K562 (cell line): Measurements from ENCODE around the gene CST5. TPM values are rescaled to one million over a fixed set of nuclear protein-coding genes. Genes with fewer than 3 reads are reported as not detected.

Experiments
- ATAC-seq: fragments of 200-7000 bp; cut with Tn5 transposase; 3 replicates; pipeline ENCODE4 v1.9.1; 2020; ENCODE audit warnings: moderate library complexity
- BruUV-seq: library from RNA; stranded (reverse); fragments of 400-500 nt; replicated peaks from 2 replicates; lab custom pipeline; 2021; lab: Mats Ljungman, UMichigan
- CTCF ChIA-PET: fragments of 300-600 bp; formaldehyde crosslinking; extraction: SDS; loops from one replicate; lab custom pipeline; 2021; ENCODE audit warnings: low intra/inter-chr PET ratio; lab: Yijun Ruan, JAX
- POLR2A ChIA-PET: fragments of 300-600, 350-650 bp; sonication (Branson Sonifier 250); formaldehyde crosslinking; extraction: SDS; loops from one replicate; lab custom pipeline; 2021; ENCODE audit warnings: antibody characterized with exemption, inconsistent platforms; lab: Yijun Ruan, JAX
- DNase-seq, 4 experiments: peaks; one replicate each; pipeline versions ENCODE4 v3.0.0 to v3.0.0-alpha.2; 2011 to 2018; ENCODE audit warnings: low spot score in 3 of 4, mixed read lengths in 3 of 4; ENCODE audit errors: extremely low read depth in 1 of 4
- FAIRE-seq: peaks from 2 replicates; lab custom pipeline; 2011; peaks lifted over from hg19 to GRCh38; lab: Jason Lieb, UNC
- H2AFZ ChIP-seq: 2 replicates; pipeline ENCODE4 v1.6.0; 2011; ENCODE audit warnings: low read depth, low read length, control low read depth, inconsistent platforms
- H3K27ac ChIP-seq: fragments of 200-600 bp; 3 replicates; pipeline ENCODE4 v1.8.0; 2011; ENCODE audit warnings: low read depth, mild to moderate bottlenecking, control low read depth, inconsistent platforms, low read length, moderate library complexity, mixed read lengths; ENCODE audit errors: extremely low read depth
- H3K27me3 ChIP-seq, 2 experiments: fragments of 300-600 bp in 1 of 2; 2 replicates in 1 of 2; 3 replicates in 1 of 2; pipeline versions ENCODE4 v1.6.0 to v1.8.0; 2011; ENCODE audit warnings: inconsistent platforms in 2 of 2, low read length in 2 of 2, mild to moderate bottlenecking in 1 of 2, mixed read lengths in 1 of 2, moderate library complexity in 1 of 2; ENCODE audit not compliant: control insufficient read depth in 2 of 2, insufficient read depth in 2 of 2
- H3K36me3 ChIP-seq: fragments of 300-600 bp; 3 replicates; pipeline ENCODE4 v1.8.0; 2011; ENCODE audit warnings: mild to moderate bottlenecking, low read length, inconsistent platforms; ENCODE audit not compliant: control insufficient read depth, insufficient read depth
- H3K4me1 ChIP-seq, 2 experiments: fragments of 200-600 bp in 1 of 2; replicated peaks in 1 of 2; 2 replicates in 1 of 2; 3 replicates in 1 of 2; pipeline versions ENCODE4 v1.5.1 to v1.8.0; 2011; ENCODE audit warnings: inconsistent platforms in 2 of 2, low read length in 2 of 2, mild to moderate bottlenecking in 1 of 2, mixed read lengths in 1 of 2, moderate library complexity in 1 of 2; ENCODE audit not compliant: control insufficient read depth in 2 of 2, insufficient read depth in 2 of 2
- H3K4me2 ChIP-seq: 2 replicates; pipeline ENCODE4 v1.6.1; 2011; ENCODE audit warnings: low read length, control low read depth, inconsistent platforms, mixed read lengths; ENCODE audit not compliant: insufficient read depth
- H3K4me3 ChIP-seq: fragments of 200-600 bp; sonication (generic), shearing (Covaris generic); 2 replicates; pipeline ENCODE4 v1.5.1; 2016; ENCODE audit warnings: control low read depth, inconsistent platforms
- H3K79me2 ChIP-seq: fragments of 200-600 bp; 3 replicates; pipeline ENCODE4 v1.8.0; 2011; ENCODE audit warnings: low read length, inconsistent platforms; ENCODE audit not compliant: control insufficient read depth, insufficient read depth
- H3K9ac ChIP-seq, 2 experiments: 2 replicates each; pipeline versions ENCODE4 v1.6.0 to v1.6.1; 2011; ENCODE audit warnings: low read depth in 2 of 2, low read length in 2 of 2, control low read depth in 1 of 2, inconsistent platforms in 1 of 2, mild to moderate bottlenecking in 1 of 2, mixed read lengths in 1 of 2; ENCODE audit not compliant: insufficient read depth in 1 of 2
- H3K9me1 ChIP-seq: one replicate; pipeline ENCODE4 v1.6.0; 2011; ENCODE audit warnings: inconsistent platforms, mild to moderate bottlenecking, low read length, moderate library complexity; ENCODE audit not compliant: control insufficient read depth, insufficient read depth
- H3K9me3 ChIP-seq: replicated peaks from 2 replicates; pipeline ENCODE4 v1.5.1; 2011; ENCODE audit warnings: low read depth, low read length, inconsistent platforms; ENCODE audit not compliant: control insufficient read depth, insufficient read depth
- H4K20me1 ChIP-seq: replicated peaks from 2 replicates; pipeline ENCODE4 v1.6.1; 2011; ENCODE audit warnings: low read length, inconsistent platforms, mixed read lengths; ENCODE audit not compliant: control insufficient read depth, insufficient read depth
- BCOR ChIP-seq: fragments of 450-650 bp; IDR thresholded peaks from 2 replicates; pipeline ENCODE4 v1.6.1; 2016
- ELF4 ChIP-seq: fragments of 450-650 bp; formaldehyde crosslinking; IDR thresholded peaks from 2 replicates; pipeline ENCODE4 v1.4.0; 2022; ENCODE audit warnings: missing genetic modification characterization
- EP400 ChIP-seq: fragments of 450-650 bp; IDR thresholded peaks from 2 replicates; pipeline ENCODE4 v1.6.1; 2017; ENCODE audit warnings: antibody characterized with exemption, mild to moderate bottlenecking, moderate library complexity
- EZH2 ChIP-seq: IDR thresholded peaks from 2 replicates; pipeline ENCODE4 v1.6.1; 2012; ENCODE audit warnings: low read depth, mild to moderate bottlenecking, inconsistent platforms, low read length, borderline replicate concordance
- GABPA ChIP-seq: fragments of 200-800 bp; sonication (Bioruptor generic); conservative IDR thresholded peaks from 2 replicates; pipeline ENCODE4 v1.6.1; 2016; ENCODE audit warnings: low read depth, missing genetic modification characterization, missing compliant biosample characterization
- IFI16 ChIP-seq: fragments of 250-450 bp; sonication (Bioruptor Pico); IDR thresholded peaks from 2 replicates; pipeline ENCODE4 v2.1.2; 2022; ENCODE audit warnings: mild to moderate bottlenecking, inconsistent platforms
- KLF13 ChIP-seq: fragments of 450-650 bp; IDR thresholded peaks from 2 replicates; pipeline ENCODE4 v1.6.1; 2016; ENCODE audit warnings: missing genetic modification characterization, low read depth, mild to moderate bottlenecking, missing compliant biosample characterization, moderate library complexity, borderline replicate concordance
- MAFG ChIP-seq: fragments of 450-650 bp; conservative IDR thresholded peaks from 2 replicates; pipeline ENCODE4 v1.6.1; 2016; ENCODE audit warnings: missing genetic modification characterization, missing compliant biosample characterization
- NCOA6 ChIP-seq: fragments of 450-650 bp; IDR thresholded peaks from 2 replicates; pipeline ENCODE4 v1.6.1; 2017; ENCODE audit warnings: mild to moderate bottlenecking
- SMARCE1 ChIP-seq: fragments of 450-650 bp; IDR thresholded peaks from 2 replicates; pipeline ENCODE4 v1.7.1; 2016; ENCODE audit warnings: mild to moderate bottlenecking
- WHSC1 ChIP-seq: IDR thresholded peaks from one replicate; pipeline ENCODE4 v1.6.1; 2012; ENCODE audit warnings: low read length, control low read depth, inconsistent platforms
- WGBS: fragments of 100-300 bp; shearing (Covaris generic); methylation state at CpG from one replicate; pipeline ENCODE4 v1.1.6; 2016; ENCODE audit warnings: low coverage, mixed read lengths; ENCODE audit not compliant: insufficient coverage; ENCODE audit errors: missing lambda C conversion rate; 5-methylcytosine and 5-hydroxymethylcytosine counted together
- in situ Hi-C: fragments of 300-500 bp; cut with MboI; formaldehyde crosslinking; loops from 4 replicates; pipeline ENCODE4 v1.15.0; 2018; ENCODE audit warnings: inconsistent platforms, mixed read lengths
- intact Hi-C: fragments of 100-400 bp; cut with micrococcal nuclease; formaldehyde crosslinking; loops from 2 replicates; pipeline ENCODE4 v1.14.2; 2022
- polyA plus RNA-seq, 8 experiments: library from polyadenylated mRNA; depleted of rRNA in 4 of 8; stranded (reverse) in 5 of 8; unstranded in 3 of 8; fragments of >200 nt; fragmentation: Nextera tagmentation in 2 of 8; fragmentation: Illumina TruSeq in 1 of 8; extraction: Ambion mirVana in 2 of 8; extraction: Trizol in 1 of 8; gene quantifications; 2 replicates each; pipeline versions ENCODE4 v1.2.1 to v1.2.3, GENCODE V29; 2011 to 2014; ENCODE audit warnings: inconsistent platforms in 1 of 8, missing spikeins in 1 of 8
- total RNA-seq, 7 experiments: library from RNA; depleted of rRNA in 6 of 7; stranded (reverse); fragments of >200 nt in 6 of 7; fragmentation: Illumina TruSeq in 2 of 7; extraction: Trizol in 2 of 7; gene quantifications; 2 replicates each; pipeline versions ENCODE4 v1.2.1 to v1.2.3, GENCODE V29; 2011 to 2021; ENCODE audit warnings: low replicate concordance in 1 of 7
- TF ChIP-seq, protein P1 (sequence below): fragments of 150-350 bp; conservative IDR thresholded peaks from 2 replicates; pipeline ENCODE4 v1.6.1; 2014; ENCODE audit warnings: low read length
- TF ChIP-seq, protein P2 (sequence below): sonication (generic); formaldehyde crosslinking; IDR thresholded peaks from 2 replicates; pipeline ENCODE4 v1.8.0; 2023; ENCODE audit warnings: mild to moderate bottlenecking, missing genetic modification reagents
- TF ChIP-seq, protein P3 (sequence below): fragments of 450-650 bp; IDR thresholded peaks from 2 replicates; pipeline ENCODE4 v1.6.1; 2014; ENCODE audit warnings: low read depth, mild to moderate bottlenecking, moderate library complexity, borderline replicate concordance

CST5 gene
- total and polyA plus RNA-seq, 9 of the 15 experiments (the other 6 are each of a cell fraction or from before 2014, with no cell fraction given) = not detected

DNA sequence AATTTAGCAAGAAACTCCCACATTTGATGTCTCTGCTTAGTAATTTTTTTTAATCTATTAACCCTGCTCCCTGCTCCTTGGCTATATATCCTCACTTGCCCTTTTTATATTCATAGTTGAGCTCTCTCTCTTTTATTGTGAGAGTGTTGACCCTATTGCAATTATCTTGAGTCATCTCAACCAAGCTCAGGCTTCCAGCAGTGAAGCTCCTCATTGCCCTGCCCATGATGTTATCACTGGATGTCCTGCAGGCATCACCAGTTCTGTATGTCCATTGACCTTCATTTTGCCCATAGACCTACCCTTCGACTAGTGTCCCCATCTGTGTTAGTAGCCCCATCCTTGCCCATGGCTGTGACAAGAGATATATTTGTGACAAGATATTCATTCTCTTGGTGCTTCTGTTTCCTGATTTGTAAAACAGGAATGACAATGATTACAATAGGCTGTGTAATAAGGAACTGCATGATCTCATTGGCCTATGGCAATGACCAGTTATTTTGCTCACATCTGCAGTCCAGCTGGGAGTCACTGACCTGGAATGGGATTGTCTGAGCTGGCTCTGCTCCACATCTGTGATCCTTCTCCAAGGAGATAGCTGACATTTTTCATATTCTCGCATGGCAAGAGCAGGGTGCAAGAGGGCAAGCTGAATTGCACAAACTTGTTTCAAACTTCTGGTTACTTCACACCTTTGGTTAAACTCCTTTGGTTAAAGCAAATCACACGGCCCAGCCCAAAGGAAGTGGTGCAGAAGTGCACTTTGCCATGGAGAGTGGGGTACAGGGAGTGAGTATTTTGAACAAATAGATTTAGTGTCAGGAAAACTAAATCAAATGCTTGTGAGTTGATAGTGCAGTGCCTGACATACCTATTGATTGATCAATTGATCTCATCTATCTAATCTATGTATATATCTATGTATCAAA, 47.7 kb upstream of the CST5 start (continued):
- TF ChIP-seq, protein P1, sequence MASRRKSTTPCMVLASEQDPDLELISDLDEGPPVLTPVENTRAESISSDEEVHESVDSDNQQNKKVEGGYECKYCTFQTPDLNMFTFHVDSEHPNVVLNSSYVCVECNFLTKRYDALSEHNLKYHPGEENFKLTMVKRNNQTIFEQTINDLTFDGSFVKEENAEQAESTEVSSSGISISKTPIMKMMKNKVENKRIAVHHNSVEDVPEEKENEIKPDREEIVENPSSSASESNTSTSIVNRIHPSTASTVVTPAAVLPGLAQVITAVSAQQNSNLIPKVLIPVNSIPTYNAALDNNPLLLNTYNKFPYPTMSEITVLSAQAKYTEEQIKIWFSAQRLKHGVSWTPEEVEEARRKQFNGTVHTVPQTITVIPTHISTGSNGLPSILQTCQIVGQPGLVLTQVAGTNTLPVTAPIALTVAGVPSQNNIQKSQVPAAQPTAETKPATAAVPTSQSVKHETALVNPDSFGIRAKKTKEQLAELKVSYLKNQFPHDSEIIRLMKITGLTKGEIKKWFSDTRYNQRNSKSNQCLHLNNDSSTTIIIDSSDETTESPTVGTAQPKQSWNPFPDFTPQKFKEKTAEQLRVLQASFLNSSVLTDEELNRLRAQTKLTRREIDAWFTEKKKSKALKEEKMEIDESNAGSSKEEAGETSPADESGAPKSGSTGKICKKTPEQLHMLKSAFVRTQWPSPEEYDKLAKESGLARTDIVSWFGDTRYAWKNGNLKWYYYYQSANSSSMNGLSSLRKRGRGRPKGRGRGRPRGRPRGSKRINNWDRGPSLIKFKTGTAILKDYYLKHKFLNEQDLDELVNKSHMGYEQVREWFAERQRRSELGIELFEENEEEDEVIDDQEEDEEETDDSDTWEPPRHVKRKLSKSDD = no peak
- TF ChIP-seq, protein P2, sequence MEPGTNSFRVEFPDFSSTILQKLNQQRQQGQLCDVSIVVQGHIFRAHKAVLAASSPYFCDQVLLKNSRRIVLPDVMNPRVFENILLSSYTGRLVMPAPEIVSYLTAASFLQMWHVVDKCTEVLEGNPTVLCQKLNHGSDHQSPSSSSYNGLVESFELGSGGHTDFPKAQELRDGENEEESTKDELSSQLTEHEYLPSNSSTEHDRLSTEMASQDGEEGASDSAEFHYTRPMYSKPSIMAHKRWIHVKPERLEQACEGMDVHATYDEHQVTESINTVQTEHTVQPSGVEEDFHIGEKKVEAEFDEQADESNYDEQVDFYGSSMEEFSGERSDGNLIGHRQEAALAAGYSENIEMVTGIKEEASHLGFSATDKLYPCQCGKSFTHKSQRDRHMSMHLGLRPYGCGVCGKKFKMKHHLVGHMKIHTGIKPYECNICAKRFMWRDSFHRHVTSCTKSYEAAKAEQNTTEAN (CRISPR knock-in tag) = no peak
- no peak for TF ChIP-seq KLF13 (tag)

DNA sequence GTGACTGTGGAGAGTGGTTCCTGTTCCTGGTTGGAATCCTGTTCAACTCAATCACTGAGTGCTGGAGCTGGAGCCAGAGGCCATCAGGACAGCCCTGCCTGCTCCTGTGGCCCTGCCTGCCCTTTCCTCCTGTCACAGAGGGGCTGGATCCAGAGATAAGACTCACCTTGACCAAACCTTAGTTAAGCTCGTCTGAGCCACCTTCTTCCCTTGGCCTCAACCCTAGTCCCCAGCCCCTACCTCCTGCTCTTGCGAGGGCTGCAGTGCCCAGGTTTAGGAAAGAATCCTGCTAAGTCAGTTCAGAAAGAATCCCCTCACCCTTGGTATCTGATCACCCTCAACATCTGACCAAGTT, 47.0 kb upstream of the CST5 start:
- no peaks in the 10 kb centered on the region for H3K27me3 ChIP-seq
- no peaks in the 10 kb centered on the region for H3K36me3 ChIP-seq
- no peaks in the 10 kb centered on the region for H4K20me1 ChIP-seq
- ChIA-PET POLR2A (no interaction called here), CTCF (no interaction called here)
- no peak overlapping the region for H2AFZ ChIP-seq
- H3K79me2 ChIP-seq = no peaks in the 10 kb centered on the region
- H3K9me3 ChIP-seq = no peaks in the 10 kb centered on the region
- no peak overlapping the region for H3K27ac ChIP-seq
- no peak overlapping the region for H3K4me2 ChIP-seq
- BruUV-seq = no TSS peak
- WGBS = 0% methylated on average over 2 of the region's 2 CpGs
- H3K9me1 ChIP-seq = no peaks in the 10 kb centered on the region
- FAIRE-seq (no peak), DNase-seq (no peak), ATAC-seq (no peak)
- H3K4me1 ChIP-seq = no peaks in the 10 kb centered on the region; a peak in 1 of 5 replicates
- no peak overlapping the region for H3K9ac ChIP-seq
- TF ChIP-seq, protein P3, sequence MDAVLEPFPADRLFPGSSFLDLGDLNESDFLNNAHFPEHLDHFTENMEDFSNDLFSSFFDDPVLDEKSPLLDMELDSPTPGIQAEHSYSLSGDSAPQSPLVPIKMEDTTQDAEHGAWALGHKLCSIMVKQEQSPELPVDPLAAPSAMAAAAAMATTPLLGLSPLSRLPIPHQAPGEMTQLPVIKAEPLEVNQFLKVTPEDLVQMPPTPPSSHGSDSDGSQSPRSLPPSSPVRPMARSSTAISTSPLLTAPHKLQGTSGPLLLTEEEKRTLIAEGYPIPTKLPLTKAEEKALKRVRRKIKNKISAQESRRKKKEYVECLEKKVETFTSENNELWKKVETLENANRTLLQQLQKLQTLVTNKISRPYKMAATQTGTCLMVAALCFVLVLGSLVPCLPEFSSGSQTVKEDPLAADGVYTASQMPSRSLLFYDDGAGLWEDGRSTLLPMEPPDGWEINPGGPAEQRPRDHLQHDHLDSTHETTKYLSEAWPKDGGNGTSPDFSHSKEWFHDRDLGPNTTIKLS = no peak
- no peak for TF ChIP-seq IFI16
- TF ChIP-seq WHSC1 = no peak
- TF ChIP-seq NCOA6 = no peak
- no peak for TF ChIP-seq GABPA (tag)
- TF ChIP-seq ELF4 (CRISPR knock-in tag) = no peak
- no peak for TF ChIP-seq EP400
- TF ChIP-seq SMARCE1 = no peak
- no peak for TF ChIP-seq MAFG (tag)
- no peak for TF ChIP-seq BCOR
- TF ChIP-seq EZH2 = no peak
- no peak overlapping the region for H3K4me3 ChIP-seq
- in situ Hi-C loops = no loop called here
- intact Hi-C loops = no loop called here
